Tongue (tissue), 2 donors: Measurements from ENCODE around the gene PLCG2. TPM values are rescaled to one million over a fixed set of nuclear protein-coding genes. Genes with fewer than 3 reads are reported as not detected.
"Not testable (repeated sequence)": the region's sequence is repeated elsewhere in the genome, so short reads cannot be mapped to it uniquely, and the experiment has no call there.

Source experiments
- DNase-seq: peaks from one replicate; pipeline ENCODE4 v3.0.0-alpha.2; 2015
- total RNA-seq: library from RNA; depleted of rRNA; stranded (reverse); fragments of >200 nt; gene quantifications from one replicate; pipeline ENCODE4 v1.2.3, GENCODE V29; 2014

PLCG2 gene
- 10.4 TPM for total RNA-seq

- peak; percentile 67 for DNase-seq
Measured at GRCh38 chr16:81778861-81779535, at the start of gene PLCG2. Gene PLCG2 (plus strand): TSS chr16:81779291. CDS start chr16:81785990, 6,699 bp downstream.

- DNase-seq = no peak
Measured at GRCh38 chr16:81729451-81729850, 49.6 kb upstream of the PLCG2 start.

- DNase-seq = peak; percentile 95
Measured at GRCh38 chr16:81730090-81731051, 48.7 kb upstream of the PLCG2 start.

GRCh38 chr16:81731649-81732048 is 47.4 kb upstream of the PLCG2 start:
- DNase-seq = no peak

- DNase-seq = no peak
Measured at GRCh38 chr16:81732699-81733098, 46.4 kb upstream of the PLCG2 start.

- no peak for DNase-seq
Measured at GRCh38 chr16:81733295-81733694, 45.8 kb upstream of the PLCG2 start.

GRCh38 chr16:81734632-81735434 is 44.3 kb upstream of the PLCG2 start:
- no peak for DNase-seq

GRCh38 chr16:81737885-81738536 is 41.1 kb upstream of the PLCG2 start:
- DNase-seq = peak; percentile 95

GRCh38 chr16:81738783-81739496 is 40.2 kb upstream of the PLCG2 start:
- no peak for DNase-seq

- DNase-seq = no peak
Measured at GRCh38 chr16:81739503-81739902, 39.6 kb upstream of the PLCG2 start.

GRCh38 chr16:81740169-81740568 is 38.9 kb upstream of the PLCG2 start:
- DNase-seq = no peak

GRCh38 chr16:81741430-81741770 is 37.7 kb upstream of the PLCG2 start:
- DNase-seq = not testable (repeated sequence)

GRCh38 chr16:81744385-81744784 is 34.7 kb upstream of the PLCG2 start:
- no peak for DNase-seq

- no peak for DNase-seq
Measured at GRCh38 chr16:81744911-81745310, 34.2 kb upstream of the PLCG2 start.

GRCh38 chr16:81745704-81746558 is 33.2 kb upstream of the PLCG2 start:
- peak; percentile 87 for DNase-seq

- no peak for DNase-seq
Measured at GRCh38 chr16:81746566-81746965, 32.5 kb upstream of the PLCG2 start.

- DNase-seq = no peak
Measured at GRCh38 chr16:81748476-81749198, 30.5 kb upstream of the PLCG2 start.

- peak; percentile 31 for DNase-seq
Measured at GRCh38 chr16:81752225-81752875, 26.7 kb upstream of the PLCG2 start.

GRCh38 chr16:81752876-81753227 is 26.2 kb upstream of the PLCG2 start:
- DNase-seq = no peak
